ENCODE data around the gene RNF223. TPM values are rescaled to one million over a fixed set of nuclear protein-coding genes. Genes with fewer than 3 reads are reported as not detected.
A peak's percentile ranks its signal among the peaks of the same experiment; 100 is the strongest.

RNF223 gene
- polyA plus RNA-seq (ENCODE audit: insufficient read length): 0.32 TPM
- long read RNA-seq, donor 1: 0 reads
- long read RNA-seq, donor 2: 0 reads
- long read RNA-seq, donor 3: 0 reads
- long read RNA-seq, donor 4: 0 reads
- long read RNA-seq, donor 5: 0 reads
- long read RNA-seq, donor 6: 0 reads
- long read RNA-seq, donor 7: 0 reads
- long read RNA-seq, donor 8: 0 reads

DNA sequence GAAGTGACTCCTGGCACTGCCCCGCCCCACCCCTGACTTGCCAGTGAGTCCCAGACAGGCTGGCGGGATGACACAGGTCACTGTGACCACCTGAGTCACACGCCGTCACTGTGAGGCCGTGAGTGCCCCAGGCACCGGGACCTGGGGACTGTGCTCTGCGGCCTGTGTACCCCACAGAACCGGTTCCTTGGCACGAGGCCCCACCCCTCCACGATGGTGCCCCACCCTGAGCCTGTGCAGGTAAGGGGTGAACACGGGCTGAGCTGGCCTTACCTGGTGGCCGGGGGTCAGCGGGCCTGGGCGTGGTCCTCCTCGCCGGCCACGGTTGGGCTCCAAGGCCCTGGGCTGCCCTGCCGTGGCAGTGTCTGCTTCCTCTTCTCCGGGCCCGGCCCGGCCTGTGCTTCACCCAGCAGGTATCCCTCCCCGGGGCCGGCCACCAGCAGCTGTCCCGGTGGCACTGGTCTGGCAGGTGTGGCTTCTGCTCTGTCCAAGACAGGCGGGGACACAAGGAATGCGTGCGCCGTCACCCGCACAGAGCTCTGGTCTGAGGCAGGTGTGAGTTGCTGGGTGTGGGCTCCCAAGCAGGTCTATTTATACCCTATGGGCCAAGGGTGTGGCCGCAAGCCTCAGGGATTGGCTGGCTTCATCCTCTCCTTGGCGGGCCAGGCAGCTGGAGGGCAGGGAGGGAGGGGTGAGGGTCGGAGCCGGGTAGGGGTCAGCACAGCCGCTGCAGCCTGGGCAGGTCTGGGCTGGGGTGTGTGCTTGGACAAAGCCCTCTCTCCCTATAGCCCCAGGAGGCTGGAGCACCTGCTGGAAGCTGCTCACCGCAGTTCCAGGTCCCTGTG lies at the start of gene RNF223:
TSS of gene RNF223 (minus strand) at position 564 of the 845 bp plus-strand sequence. CDS start 1,740 bp downstream, outside the sequence.
- no peak for DNase-seq

DNA sequence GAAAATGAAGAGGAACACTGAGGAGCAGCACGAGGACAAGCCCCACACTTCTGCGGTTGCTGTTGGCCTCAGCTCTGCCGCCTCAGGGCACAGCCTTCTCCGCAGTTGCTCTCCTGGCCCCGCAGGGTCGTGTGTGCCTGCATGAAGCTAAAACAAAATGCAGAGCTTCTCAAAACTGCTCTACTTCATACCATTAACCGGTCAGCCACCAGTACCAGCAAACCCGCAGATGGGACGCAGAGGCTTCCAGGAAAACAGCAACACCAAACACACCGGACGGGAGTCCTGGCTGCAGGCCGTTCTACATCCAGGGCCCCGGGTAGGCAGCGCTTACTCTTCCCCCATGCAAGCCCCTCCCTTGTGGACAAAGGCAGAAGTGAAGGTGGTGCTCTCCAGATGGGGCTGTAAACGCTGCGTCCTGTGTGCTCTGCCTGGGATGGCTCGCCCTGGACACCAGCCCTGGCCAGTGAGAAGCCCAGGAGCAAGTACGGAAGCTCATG lies 48.9 kb upstream of the RNF223 start:
- no peak for DNase-seq

DNA sequence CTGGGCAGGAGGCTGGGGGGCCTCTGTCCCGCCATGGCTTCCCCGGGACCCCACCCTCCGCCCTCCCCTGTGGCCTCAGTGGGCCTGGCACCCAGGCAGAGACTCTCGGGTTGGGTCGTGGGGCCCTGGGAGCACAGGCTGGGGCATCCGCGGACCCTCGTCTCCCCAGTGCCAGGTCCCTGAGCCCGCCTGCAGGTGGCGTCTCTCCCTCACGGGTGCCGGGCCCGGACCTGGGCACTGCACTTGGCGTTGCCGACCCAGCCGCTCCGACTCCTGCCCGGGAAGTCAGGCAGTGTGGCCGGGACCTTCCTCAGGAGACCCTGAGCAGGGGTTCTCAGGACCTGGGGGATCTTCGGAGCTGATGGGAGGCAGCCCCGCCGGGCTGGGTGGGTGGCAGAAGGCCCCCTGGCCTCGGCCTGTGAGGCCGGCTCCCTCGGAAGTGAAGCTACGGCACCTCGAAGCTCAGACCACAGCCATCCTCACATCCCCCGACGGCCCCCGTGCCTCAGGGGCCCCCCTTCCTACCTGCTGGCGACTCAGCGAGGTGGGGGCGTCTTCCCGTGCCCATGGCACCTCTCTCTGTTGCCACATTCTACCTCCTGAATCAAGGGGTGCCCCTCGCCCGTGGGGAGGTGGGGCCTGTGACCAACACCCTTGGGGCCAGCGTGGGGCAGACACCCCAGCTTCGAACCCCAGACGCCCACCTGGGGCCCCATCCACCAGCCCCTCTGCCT lies 48.1 kb upstream of the RNF223 start:
- DNase-seq: peak; percentile 63

DNA sequence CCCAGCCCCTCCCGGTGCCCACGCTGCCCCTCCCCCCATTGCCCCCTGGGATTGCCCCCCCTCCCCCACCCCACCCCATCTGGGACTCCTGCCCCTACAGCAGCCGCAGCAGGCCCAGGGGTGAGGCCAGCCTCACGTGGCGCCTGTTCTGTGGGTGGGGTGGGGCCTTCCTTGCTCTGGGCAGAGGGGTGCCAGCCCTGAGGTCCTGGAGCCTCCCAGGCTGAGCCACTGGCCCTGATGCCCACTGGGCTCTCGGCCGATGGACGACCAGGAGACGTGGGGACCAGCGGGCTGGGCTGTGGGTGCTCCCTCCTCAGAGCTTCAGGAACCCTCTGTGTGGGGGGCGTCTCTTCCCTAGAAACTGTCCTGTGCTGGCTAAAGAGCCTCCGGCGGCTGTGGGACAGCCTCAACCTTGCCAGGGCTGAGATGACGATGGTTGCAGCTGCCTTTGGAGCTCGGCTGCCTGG lies 47.5 kb upstream of the RNF223 start:
- no peak for DNase-seq

DNA sequence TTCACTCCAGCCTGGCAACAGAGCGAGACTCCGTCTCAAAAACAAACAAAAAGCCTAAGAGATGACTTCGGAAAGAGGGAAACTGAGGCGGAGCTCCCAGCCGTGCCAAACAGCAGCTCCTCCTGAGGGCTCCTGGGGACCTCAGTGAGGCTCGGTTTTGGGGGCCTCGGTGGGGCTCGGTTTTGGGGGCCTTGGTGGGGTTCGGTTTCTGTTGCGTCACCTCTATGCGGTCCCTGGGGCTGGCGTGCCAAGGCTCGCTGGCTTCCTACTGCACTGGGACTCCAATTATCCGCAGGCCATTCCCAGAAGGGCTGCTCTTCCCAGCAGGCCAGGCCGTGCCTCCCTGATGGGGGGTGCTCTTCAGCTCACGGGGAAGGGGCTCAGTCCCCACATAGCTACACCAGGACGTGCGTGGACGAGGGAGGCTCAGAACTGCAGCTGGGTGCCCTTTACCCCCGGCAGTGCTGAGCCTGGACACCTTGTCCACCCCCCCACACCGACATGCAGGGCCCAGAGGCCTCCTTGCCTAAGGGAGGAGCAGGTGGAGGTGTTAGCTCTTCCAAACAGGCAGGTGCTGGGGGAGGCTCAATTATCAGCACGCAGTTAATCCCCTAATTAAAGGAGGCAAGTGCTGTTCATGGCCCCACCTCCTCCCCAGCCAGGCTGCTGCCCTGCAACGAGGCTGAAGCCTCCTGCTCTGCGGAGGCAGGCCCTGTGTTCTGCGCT lies 46.9 kb upstream of the RNF223 start:
- no peak for DNase-seq

DNA sequence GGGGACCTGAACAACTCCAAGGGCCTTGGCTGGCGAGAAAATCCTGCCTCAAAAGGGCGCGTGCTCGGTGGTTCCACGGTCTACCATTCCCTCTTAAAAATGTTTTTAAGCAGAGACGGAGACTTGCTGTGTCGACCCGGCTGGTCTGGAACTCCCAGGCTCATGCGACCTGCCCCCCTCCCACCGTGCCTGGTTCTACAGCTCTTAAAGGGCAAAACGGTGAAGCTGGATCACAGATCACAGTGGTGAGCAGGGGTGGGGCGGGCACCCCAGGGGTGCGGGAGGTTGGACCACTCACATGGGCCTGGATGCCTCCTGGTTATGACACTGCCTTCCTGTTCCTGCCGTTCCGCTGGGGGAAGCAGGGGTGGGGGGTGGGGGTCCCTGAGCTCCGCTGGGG lies 46.0 kb upstream of the RNF223 start:
- no peak for DNase-seq

DNA sequence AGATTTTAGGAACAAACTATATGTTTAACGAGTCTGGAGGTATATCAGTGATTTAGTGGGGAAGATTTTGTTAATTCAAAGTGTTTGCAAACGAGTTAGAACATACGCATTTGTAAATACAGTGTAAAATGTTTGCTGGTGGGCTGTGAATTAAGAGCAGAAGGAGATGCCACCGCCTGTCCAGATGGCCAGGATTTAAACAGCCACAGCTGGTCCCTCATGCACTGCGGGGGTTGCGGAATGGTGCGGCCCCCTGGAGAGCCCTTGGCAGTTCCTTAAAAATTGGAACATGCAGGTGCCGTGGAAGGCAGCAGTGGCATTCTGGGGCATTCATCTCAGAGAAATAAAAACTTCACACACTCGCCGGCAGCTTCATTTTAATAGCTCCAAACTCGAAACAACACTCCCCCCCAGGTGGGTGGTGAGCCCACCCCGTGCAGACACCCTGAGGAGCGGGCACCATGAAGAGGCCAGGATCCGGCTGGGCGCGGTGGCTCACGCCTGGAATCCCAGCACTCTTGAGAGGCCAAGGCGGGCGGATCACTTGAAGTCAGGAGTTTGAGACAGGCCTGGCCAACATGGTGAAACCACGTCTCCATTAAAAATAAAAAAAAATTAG lies 45.3 kb upstream of the RNF223 start:
- no peak for DNase-seq

DNA sequence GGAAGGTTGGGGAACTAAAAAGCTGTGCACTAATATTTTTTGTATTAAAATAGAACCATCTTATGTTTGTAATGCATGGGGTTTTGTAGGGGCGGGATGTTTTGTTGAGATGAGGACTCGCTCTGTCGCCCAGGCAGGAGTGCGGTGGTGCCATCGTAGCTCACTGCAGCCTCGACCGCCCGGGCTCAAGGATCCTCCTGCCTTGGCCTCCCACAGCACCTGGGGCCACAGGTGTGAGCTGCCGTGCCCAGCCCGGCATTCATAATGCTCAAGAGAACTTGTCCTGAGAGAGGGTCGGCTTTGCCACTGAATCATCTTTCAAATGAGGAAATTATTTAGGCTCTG lies 44.7 kb upstream of the RNF223 start:
- no peak for DNase-seq

DNA sequence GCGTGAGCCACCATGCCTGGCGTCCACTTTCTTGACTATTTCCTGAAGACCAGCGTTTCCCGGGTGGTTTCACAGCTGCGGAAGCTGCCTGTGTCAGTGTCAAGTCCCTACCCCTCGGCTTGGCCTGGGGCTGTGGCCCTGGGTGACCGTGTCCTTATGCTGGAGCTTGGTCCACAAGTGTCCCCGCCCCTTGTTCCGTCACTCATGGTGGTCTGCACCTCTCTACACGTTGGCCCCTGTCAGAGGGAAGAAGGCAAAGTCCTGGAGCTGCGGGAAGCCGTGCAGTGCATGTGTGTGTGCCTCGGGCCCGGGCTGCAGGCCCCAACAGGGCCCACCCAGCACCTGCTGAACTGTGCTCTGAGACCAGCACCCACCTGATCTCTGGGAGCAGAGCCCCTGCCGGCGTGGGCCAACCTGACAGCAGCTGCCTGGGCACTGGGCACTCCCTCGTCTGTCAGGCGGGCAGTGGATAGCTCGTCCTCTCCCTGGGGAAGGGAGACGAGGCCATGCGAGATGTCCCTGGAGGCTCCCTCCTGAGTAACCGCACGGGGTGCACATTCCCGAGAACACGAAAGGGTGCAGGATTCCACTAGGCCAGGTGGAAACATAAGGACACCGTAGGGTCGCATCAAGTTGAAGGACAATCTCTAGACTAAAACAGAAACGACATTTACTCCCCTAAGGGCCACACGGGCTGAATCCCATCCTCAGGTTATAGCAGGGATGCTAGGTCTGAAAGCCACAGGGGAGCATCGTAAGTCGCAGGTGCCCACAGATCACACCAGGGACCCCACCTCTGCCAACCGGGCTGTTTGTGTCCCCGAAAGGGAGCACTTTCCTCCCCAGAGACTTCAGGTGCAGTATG lies 44.1 kb upstream of the RNF223 start:
- no peak for DNase-seq

DNA sequence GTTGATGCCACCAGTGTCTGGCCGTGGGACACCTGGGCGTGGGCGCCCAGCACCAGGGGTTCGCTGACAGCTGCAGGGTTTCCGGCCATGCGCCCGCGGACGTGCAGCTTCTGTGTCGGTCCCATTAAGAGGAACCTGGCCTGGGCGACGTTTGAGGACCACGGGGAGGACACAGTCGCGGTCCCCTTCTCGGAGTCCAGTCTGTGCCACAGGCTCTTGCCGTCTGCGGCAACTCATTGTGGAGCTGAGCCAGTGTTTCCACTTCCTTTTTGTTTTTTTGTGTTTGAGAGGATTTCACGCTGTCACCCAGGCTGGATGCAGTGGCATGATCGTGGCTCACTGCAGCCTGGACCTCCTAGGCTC lies 43.3 kb upstream of the RNF223 start:
- DNase-seq: no peak

DNA sequence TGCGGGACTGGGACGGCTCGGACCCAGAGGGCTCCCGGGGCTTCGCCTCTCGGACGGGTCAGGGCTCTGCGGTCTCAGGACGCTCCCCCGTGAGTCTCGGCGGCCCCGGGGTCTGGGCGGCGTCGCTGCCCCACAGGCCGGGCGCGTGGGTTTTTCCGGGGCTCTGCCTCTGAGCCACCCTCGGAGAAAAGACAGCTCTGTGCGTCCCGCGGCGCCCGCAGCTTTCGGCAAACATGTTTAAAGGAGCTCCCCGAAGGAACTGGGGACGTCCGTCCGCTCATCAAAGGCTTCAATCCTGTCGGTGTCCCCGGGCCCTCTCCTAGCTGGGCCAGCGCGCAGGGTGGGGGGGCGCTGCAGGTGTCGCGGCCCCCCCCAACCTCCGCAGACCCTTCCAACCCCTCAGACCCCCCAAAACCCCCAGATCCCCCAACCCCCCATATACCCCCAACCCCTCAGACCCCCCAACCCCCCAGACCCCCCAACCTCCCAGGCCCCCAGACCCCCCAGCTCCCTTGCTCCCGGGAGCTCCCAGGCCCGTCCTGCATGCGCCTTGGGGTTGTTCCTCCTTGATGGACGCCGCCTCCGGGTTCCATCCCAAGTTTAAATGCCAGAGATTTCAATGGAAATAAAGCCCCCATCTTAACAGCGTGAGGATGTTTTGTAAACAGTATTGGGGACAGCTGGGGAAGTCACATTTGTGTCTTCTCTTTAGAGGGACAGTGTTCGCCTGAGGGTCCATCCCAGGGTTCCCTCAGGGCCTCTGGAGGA lies 42.8 kb upstream of the RNF223 start:
- no peak for DNase-seq

DNA sequence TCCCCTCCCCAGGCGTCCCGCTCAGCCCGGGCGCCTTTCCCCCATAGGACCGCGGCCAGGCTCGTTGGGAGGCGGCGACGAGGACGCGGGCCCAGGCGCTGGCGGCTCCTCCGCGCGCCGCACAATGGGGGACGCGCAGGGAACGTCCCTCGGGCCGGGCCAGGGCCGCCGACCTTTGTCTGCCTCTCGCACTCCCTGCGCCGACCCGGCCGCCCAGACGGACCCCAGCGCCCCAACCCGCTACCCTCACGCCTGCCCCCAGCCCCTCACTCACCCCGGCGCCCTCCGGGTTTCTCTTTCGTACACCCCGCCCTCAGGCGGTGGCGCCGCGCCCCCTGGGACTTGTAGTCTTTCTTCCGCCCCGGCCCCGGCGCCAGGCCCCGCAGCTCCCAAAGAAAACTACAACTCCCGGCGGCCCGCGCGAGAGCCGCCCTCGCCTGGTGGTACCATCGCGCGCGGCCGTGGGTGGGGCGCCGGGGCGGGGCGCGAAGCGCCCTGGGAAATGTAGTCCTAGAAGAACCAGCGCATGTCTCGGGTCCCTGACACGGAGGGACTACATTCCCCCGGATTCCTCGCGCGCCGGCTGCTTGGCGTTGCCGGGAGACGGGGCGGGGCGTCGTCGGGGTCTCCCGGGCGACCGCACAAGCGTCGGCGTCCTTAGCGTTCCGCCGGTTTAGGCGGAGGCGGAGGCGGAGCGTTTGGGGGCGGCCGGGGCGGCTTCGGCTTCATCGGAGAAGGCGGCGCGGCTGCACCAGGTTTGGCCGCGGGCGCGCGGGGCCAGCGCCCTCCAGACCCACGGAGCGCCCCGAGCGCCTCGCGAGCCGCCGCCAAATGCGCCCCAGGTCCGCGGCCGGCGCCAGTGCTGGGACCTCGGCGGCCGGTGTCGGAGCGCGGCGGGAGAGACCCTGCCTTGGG lies 41.9 kb upstream of the RNF223 start, which contains the start of gene C1orf159:
TSS of gene C1orf159 (minus strand) at position 304 of the 915 bp plus-strand sequence. CDS start 24,546 bp downstream, outside the sequence.
- peak; percentile 98 for DNase-seq

DNA sequence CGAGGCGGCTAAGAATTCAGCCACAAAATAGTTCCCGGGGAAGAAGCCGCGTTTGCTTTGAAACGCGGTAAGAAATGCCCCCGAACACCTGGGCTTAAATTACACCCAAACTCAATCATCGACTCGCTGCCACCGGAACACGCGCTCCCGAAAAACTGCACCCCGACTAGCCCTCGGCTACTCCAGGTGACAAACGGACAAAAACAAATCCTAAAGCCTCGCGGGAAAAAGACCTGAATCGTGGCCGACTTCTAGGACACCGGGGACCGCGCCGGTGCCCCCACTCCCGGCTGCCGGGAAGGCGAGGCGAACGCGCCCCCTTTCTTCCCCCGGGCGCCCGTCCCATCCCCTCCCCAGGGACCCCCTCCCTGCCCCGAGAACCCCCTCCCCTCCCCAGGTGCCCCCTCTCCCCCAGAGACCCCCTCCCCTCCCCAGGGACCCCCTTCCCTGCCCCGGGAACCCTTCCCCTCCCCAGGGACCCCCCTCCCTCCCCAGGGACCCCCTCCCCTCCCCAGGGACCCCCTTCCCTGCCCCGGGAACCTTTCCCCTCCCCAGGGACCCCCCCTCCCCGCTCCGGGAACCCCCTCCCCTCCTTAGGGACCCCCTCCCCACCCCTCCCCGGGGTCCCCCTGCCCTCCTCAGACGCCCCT lies 41.2 kb upstream of the RNF223 start:
- DNase-seq: no peak

DNA sequence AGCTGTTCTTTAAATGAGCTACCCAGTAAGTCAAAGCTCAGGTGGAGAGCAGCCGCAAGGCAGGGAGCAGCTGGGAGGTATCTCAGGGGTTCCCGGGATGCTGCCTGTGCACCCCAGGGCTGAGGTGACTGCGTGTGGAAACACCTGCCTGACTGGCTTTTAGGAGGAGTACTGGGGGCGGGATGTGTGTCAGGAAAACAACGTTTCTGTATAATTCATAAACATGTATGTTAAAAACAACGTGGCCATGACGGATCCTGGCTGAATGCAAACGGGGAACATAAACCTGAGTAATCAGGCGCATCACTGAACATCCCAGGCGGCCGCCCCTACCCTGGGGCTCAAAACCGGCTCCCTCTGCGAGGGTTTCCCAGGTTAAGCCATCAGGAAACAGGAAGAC lies 40.3 kb upstream of the RNF223 start:
- DNase-seq: no peak

DNA sequence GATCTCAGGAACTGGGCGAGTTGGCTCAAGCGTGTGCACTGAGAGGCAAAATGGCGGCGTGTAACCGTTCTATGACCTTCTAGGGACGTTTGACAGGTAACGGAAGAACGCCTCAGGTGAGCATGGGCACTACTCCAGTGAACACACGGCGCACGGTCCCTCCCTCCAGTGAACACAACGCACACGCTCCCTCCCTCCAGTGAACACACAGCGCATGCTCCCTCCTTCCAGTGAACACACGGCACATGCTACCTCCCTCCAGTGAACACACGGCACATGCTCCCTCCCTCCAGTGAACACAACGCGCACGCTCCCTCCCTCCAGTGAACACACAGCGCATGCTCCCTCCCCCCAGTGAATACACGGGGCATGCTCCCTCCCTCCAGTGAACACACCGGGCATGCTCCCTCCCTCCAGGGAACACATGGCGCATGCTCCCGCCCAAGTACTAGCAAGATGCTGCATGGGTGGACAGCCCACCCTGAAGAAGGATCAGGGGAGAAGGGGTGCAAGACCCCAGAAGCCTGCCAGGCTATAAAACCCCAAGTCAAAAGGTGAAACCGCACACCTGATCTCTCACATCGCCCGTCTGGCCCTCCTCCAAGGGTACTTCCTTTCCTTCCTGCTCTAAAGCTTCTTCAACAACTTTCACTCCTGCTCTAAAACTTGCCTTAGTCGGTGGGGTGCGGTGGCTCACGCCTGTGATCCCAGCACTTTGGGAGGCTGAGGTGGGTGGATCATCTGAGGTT lies 38.3 kb upstream of the RNF223 start:
- DNase-seq: no peak

DNA sequence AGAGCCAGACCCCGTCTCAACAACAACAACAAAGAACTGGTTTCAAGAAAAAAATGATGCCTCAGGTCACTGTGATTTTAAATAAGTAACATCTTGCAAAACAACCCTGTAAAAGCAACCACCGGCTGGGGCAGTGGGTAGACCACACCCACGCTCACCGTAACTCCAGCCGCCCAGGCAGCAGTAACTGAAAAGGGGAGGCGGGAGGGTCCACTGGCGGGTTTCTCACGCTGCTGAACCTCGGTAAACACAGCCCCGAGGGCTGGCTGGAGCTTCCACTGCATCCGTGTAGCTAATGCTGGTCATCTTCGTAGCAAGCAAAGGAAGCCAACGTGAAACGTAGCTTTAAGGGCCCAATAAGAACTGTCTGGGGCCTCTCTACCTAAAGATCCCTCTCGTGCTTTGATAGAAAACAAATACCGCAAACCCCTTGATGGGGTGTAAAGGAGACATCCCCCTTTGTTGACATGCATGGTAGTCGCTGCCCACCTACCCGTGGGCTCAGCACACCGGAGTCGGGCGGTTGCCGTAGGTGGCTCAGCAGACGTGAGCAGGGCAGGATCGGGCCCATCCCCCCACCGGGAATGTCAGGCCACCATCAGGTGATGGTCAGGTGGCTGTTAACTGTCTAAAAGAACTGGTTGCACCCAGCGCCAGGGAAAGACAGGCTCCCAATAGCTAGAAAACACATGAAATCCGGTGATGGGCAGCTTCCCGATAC lies 37.6 kb upstream of the RNF223 start:
- no peak for DNase-seq

DNA sequence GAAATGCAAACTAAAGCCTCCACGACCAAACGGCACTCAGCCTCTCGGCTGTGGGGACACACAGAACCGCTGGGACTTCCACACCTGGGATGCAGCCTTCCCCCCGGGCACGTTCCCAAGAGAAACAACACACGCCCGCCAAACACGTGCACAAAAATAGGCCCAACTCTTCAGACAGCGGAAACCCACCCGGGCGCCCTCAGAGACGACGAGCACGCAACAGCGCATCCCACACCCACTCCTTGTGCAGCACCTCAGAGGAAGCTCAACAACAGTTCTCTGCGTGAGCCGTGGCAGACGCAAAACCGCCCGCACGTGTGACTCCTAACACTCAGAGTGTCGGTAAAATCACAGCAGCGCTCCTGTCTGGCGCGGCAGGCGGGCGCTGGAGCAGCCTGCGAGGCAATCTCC lies 36.5 kb upstream of the RNF223 start:
- DNase-seq: no peak
